Measurements from ENCODE around the gene TAF8.

TAF8 gene

GRCh38 chr6:42103216-42103615 lies 52.9 kb downstream of the TAF8 start:
- H3K36me3 ChIP-seq (ENCODE audit: insufficient read depth), result no peaks in the 10 kb centered on the region
- H4K20me1 ChIP-seq (ENCODE audit: insufficient read depth), result no peaks in the 10 kb centered on the region
- no peaks in the 10 kb centered on the region for H3K27me3 ChIP-seq (ENCODE audit: insufficient read depth, low read depth)
- H3K9ac ChIP-seq, result no peak overlapping the region
- H3K79me2 ChIP-seq (ENCODE audit: insufficient read depth, low read depth), result no peaks in the 10 kb centered on the region
- no peak for TF ChIP-seq CTCF (conservative IDR thresholded peaks at IDR 0.05; ENCODE audit: low read depth, low read length)
- no peak overlapping the region for H3K27ac ChIP-seq
- no peak overlapping the region for H3K4me3 ChIP-seq (IDR thresholded peaks at IDR 0.05; ENCODE audit: insufficient read depth, low read depth, low read length)
- H2AFZ ChIP-seq (ENCODE audit: low read depth), result no peak overlapping the region
- no peak overlapping the region for H3K4me2 ChIP-seq
- H3K4me1 ChIP-seq (ENCODE audit: low read depth, poor library complexity, severe bottlenecking), result no peaks in the 10 kb centered on the region

GRCh38 chr6:42103753-42104094 lies 53.4 kb downstream of the TAF8 start:
- Histone ChIP-seq H3K4me3 (IDR thresholded peaks at IDR 0.05; ENCODE audit: insufficient read depth, low read depth, low read length) (no peak overlapping the region), H3K4me2 (peak overlapping the region; percentile 17; the same call in 1 of the 2 replicates), H3K36me3 (ENCODE audit: insufficient read depth) (no peaks in the 10 kb centered on the region), H3K4me1 (ENCODE audit: low read depth, poor library complexity, severe bottlenecking) (no peaks in the 10 kb centered on the region), H3K27me3 (ENCODE audit: insufficient read depth, low read depth) (no peaks in the 10 kb centered on the region), H2AFZ (ENCODE audit: low read depth) (peak overlapping the region; percentile 59; the same call in 1 of the 2 replicates), H3K79me2 (ENCODE audit: insufficient read depth, low read depth) (no peaks in the 10 kb centered on the region), H3K9ac (no peak overlapping the region), H3K27ac (no peak overlapping the region), H4K20me1 (ENCODE audit: insufficient read depth) (no peaks in the 10 kb centered on the region)
- TF ChIP-seq CTCF (conservative IDR thresholded peaks at IDR 0.05; ENCODE audit: low read depth, low read length), result no peak

GRCh38 chr6:42104095-42104803 lies 53.9 kb downstream of the TAF8 start:
- TF ChIP-seq CTCF (conservative IDR thresholded peaks at IDR 0.05; ENCODE audit: low read depth, low read length), result peak; percentile 49
- Histone ChIP-seq H3K79me2 (ENCODE audit: insufficient read depth, low read depth) (no peaks in the 10 kb centered on the region), H3K4me2 (peak overlapping the region; percentile 17; the same call in 1 of the 2 replicates), H3K4me1 (ENCODE audit: low read depth, poor library complexity, severe bottlenecking) (no peaks in the 10 kb centered on the region), H3K36me3 (ENCODE audit: insufficient read depth) (no peaks in the 10 kb centered on the region), H3K4me3 (IDR thresholded peaks at IDR 0.05; ENCODE audit: insufficient read depth, low read depth, low read length) (no peak overlapping the region), H3K27ac (no peak overlapping the region), H3K27me3 (ENCODE audit: insufficient read depth, low read depth) (no peaks in the 10 kb centered on the region), H2AFZ (ENCODE audit: low read depth) (peak overlapping the region; percentile 59; the same call in 1 of the 2 replicates), H4K20me1 (ENCODE audit: insufficient read depth) (no peaks in the 10 kb centered on the region), H3K9ac (peak overlapping the region; percentile 27; the same call in 1 of the 2 replicates)

- H3K36me3 ChIP-seq (ENCODE audit: insufficient read depth), result no peaks in the 10 kb centered on the region
- H3K4me3 ChIP-seq (IDR thresholded peaks at IDR 0.05; ENCODE audit: insufficient read depth, low read depth, low read length), result no peak overlapping the region
- no peak overlapping the region for H3K4me2 ChIP-seq
- peak overlapping the region; percentile 27; the same call in 1 of the 2 replicates for H3K9ac ChIP-seq
- H3K4me1 ChIP-seq (ENCODE audit: low read depth, poor library complexity, severe bottlenecking), result no peaks in the 10 kb centered on the region
- H3K79me2 ChIP-seq (ENCODE audit: insufficient read depth, low read depth), result no peaks in the 10 kb centered on the region
- no peaks in the 10 kb centered on the region for H4K20me1 ChIP-seq (ENCODE audit: insufficient read depth)
- TF ChIP-seq CTCF (conservative IDR thresholded peaks at IDR 0.05; ENCODE audit: low read depth, low read length), result no peak
- H2AFZ ChIP-seq (ENCODE audit: low read depth), result peak overlapping the region; percentile 59; the same call in 1 of the 2 replicates
- no peaks in the 10 kb centered on the region for H3K27me3 ChIP-seq (ENCODE audit: insufficient read depth, low read depth)
- no peak overlapping the region for H3K27ac ChIP-seq
Observed at GRCh38 chr6:42104804-42105125, 54.4 kb downstream of the TAF8 start.
